GM23338 (cell line): ENCODE measurements around the gene FOXP2. TPM values are rescaled to one million over a fixed set of nuclear protein-coding genes. Genes with fewer than 3 reads are reported as not detected.

Experiments used
- ATAC-seq: fragments of 200-7000 bp; cut with Tn5 transposase; 3 replicates; pipeline ENCODE4 v1.9.1; 2020
- DNase-seq: peaks from one replicate; pipeline ENCODE4 v3.0.0-alpha.2; 2015; ENCODE audit warnings: low spot score
- H2AFZ ChIP-seq: fragments of 200-600 bp; sonication (generic); 2 replicates; pipeline ENCODE4 v1.8.0; 2016; ENCODE audit warnings: antibody characterized with exemption, mild to moderate bottlenecking, moderate library complexity
- H3F3A ChIP-seq: fragments of 200-600 bp; sonication (generic); replicated peaks from 2 replicates; pipeline ENCODE4 v1.8.0; 2017; ENCODE audit warnings: antibody characterized with exemption, mixed run types, low read depth
- H3K27ac ChIP-seq: fragments of 200-600 bp; sonication (generic); 2 replicates; pipeline ENCODE4 v1.6.1; 2016; ENCODE audit warnings: low read depth
- H3K27me3 ChIP-seq: fragments of 200-600 bp; sonication (generic); 2 replicates; pipeline ENCODE4 v1.8.0; 2016; ENCODE audit warnings: mild to moderate bottlenecking, mixed run types, moderate library complexity; ENCODE audit not compliant: insufficient read depth
- H3K36me3 ChIP-seq: fragments of 200-600 bp; sonication (generic); 2 replicates; pipeline ENCODE4 v1.8.0; 2016; ENCODE audit warnings: mild to moderate bottlenecking; ENCODE audit not compliant: insufficient read depth
- H3K4me1 ChIP-seq: fragments of 200-600 bp; sonication (generic); 2 replicates; pipeline ENCODE4 v1.8.0; 2016; ENCODE audit warnings: mild to moderate bottlenecking, moderate library complexity; ENCODE audit not compliant: insufficient read depth
- H3K4me2 ChIP-seq: fragments of 200-600 bp; sonication (generic); 2 replicates; pipeline ENCODE4 v1.7.1; 2017; ENCODE audit warnings: mixed run types
- H3K4me3 ChIP-seq: fragments of 200-600 bp; sonication (generic); 2 replicates; pipeline ENCODE4 v1.6.1; 2016; ENCODE audit warnings: mixed run types
- H3K79me2 ChIP-seq: fragments of 200-600 bp; sonication (generic); replicated peaks from 2 replicates; pipeline ENCODE4 v1.8.0; 2017; ENCODE audit warnings: mild to moderate bottlenecking; ENCODE audit not compliant: insufficient read depth
- H3K9me2 ChIP-seq: fragments of 200-600 bp; sonication (generic); 2 replicates; pipeline ENCODE4 v1.8.0; 2017; ENCODE audit not compliant: insufficient read depth
- H4K20me1 ChIP-seq: fragments of 200-600 bp; sonication (generic); replicated peaks from 2 replicates; pipeline ENCODE4 v1.8.0; 2017; ENCODE audit warnings: mild to moderate bottlenecking; ENCODE audit not compliant: insufficient read depth
- H3K27ac Mint-ChIP-seq: 2 replicates; pipeline ENCODE4 v1.8.0; 2020; ENCODE audit warnings: inconsistent platforms, mild to moderate bottlenecking, moderate library complexity, mixed read lengths
- H3K27me3 Mint-ChIP-seq: 3 replicates; pipeline ENCODE4 v1.8.0; 2022; ENCODE audit warnings: low read depth, mild to moderate bottlenecking, moderate library complexity, mixed read lengths, inconsistent platforms; ENCODE audit not compliant: insufficient read depth, poor library complexity
- H3K36me3 Mint-ChIP-seq: 3 replicates; pipeline ENCODE4 v1.8.0; 2021; ENCODE audit warnings: low read depth, mild to moderate bottlenecking, inconsistent platforms, moderate library complexity, mixed read lengths
- H3K4me1 Mint-ChIP-seq: 3 replicates; pipeline ENCODE4 v1.8.0; 2020; ENCODE audit warnings: mild to moderate bottlenecking, inconsistent platforms, mixed read lengths
- H3K4me3 Mint-ChIP-seq: 3 replicates; pipeline ENCODE4 v1.8.0; 2021; ENCODE audit warnings: moderate library complexity, mild to moderate bottlenecking, inconsistent platforms, mixed read lengths
- H3K9me3 Mint-ChIP-seq: 3 replicates; pipeline ENCODE4 v1.8.0; 2020; ENCODE audit warnings: moderate library complexity, mild to moderate bottlenecking, inconsistent platforms, mixed read lengths
- CREB1 ChIP-seq: fragments of 250-450 bp; sonication (Bioruptor Pico); IDR thresholded peaks from 2 replicates; pipeline ENCODE4 v1.5.0; 2020; ENCODE audit warnings: low read depth, mild to moderate bottlenecking, moderate library complexity
- CTCF ChIP-seq, 2 experiments: fragments of 200-600 bp in 1 of 2; sonication (generic) in 1 of 2; conservative IDR thresholded peaks; 2 replicates each; pipeline versions ENCODE4 v1.5.1 to v1.6.1; 2016 to 2017; ENCODE audit warnings: antibody characterized with exemption in 2 of 2, low read depth in 2 of 2, mild to moderate bottlenecking in 2 of 2, moderate library complexity in 1 of 2
- ETS1 ChIP-seq: IDR thresholded peaks from 2 replicates; pipeline ENCODE4 v1.6.1; 2016; ENCODE audit warnings: antibody characterized with exemption
- EZH2 ChIP-seq: fragments of 200-600 bp; sonication (generic); IDR thresholded peaks from one replicate; pipeline ENCODE4 v1.8.0; 2017; ENCODE audit warnings: antibody characterized with exemption, mild to moderate bottlenecking, low read depth; ENCODE audit not compliant: unreplicated experiment
- EZH2phosphoT487 ChIP-seq: fragments of 200-600 bp; sonication (generic); IDR thresholded peaks from one replicate; pipeline ENCODE4 v1.8.1; 2018; ENCODE audit warnings: antibody characterized with exemption; ENCODE audit not compliant: unreplicated experiment
- JUNB ChIP-seq: IDR thresholded peaks from one replicate; pipeline ENCODE4 v1.6.1; 2016; ENCODE audit warnings: antibody characterized with exemption; ENCODE audit not compliant: unreplicated experiment
- NANOG ChIP-seq: IDR thresholded peaks from 2 replicates; pipeline ENCODE4 v1.6.1; 2016; ENCODE audit warnings: antibody characterized with exemption, borderline replicate concordance
- POLR2AphosphoS5 ChIP-seq: IDR thresholded peaks from 2 replicates; pipeline ENCODE4 v1.6.1; 2016; ENCODE audit warnings: antibody characterized with exemption, low read depth
- REST ChIP-seq: IDR thresholded peaks from one replicate; pipeline ENCODE4 v1.6.1; 2018; ENCODE audit warnings: antibody characterized with exemption; ENCODE audit not compliant: unreplicated experiment
- STAT1 ChIP-seq: IDR thresholded peaks from one replicate; pipeline ENCODE4 v1.6.1; 2016; ENCODE audit warnings: antibody characterized with exemption; ENCODE audit not compliant: unreplicated experiment
- ZNF114 ChIP-seq: fragments of 250-450 bp; sonication (Bioruptor Pico); IDR thresholded peaks from 2 replicates; pipeline ENCODE4 v1.5.0; 2020; ENCODE audit warnings: mild to moderate bottlenecking, moderate library complexity
- ZNF331 ChIP-seq: fragments of 250-450 bp; sonication (Bioruptor Pico); IDR thresholded peaks from 2 replicates; pipeline ENCODE4 v1.5.0; 2020; ENCODE audit warnings: low read depth, mild to moderate bottlenecking, moderate library complexity
- polyA plus RNA-seq: library from polyadenylated mRNA; unstranded; fragments of >200 nt; fragmentation: Nextera tagmentation; extraction: Ambion mirVana; gene quantifications from 2 replicates; pipeline ENCODE4 v1.2.1, GENCODE V29; 2016
- total RNA-seq: library from RNA; depleted of rRNA; stranded (reverse); fragments of >200 nt; shearing (Covaris generic); gene quantifications from 2 replicates; pipeline ENCODE4 v1.2.3, GENCODE V29; 2014

The FOXP2 gene
- total and polyA plus RNA-seq, 2 experiments from 2014 or later: 0.03 to 0.24 TPM

- no peak overlapping the region for H3K4me3 Mint-ChIP-seq
- Histone ChIP-seq H3K4me2 (no peak overlapping the region), H3F3A (no peaks in the 10 kb centered on the region), H4K20me1 (no peaks in the 10 kb centered on the region), H2AFZ (0 out of 2 replicates have a peak overlapping the region, but pooled peaks have one; percentile 40), H3K36me3 (no peaks in the 10 kb centered on the region), H3K4me1 (0 out of 2 replicates have a peak, but pooled peaks cover 5% of the 10 kb centered on the region), H3K9me2 (no peaks in the 10 kb centered on the region), H3K4me3 (no peak overlapping the region), H3K27me3 (no peaks in the 10 kb centered on the region), H3K27ac (peak overlapping the region; percentile 30; the same call in 1 of the 2 replicates), H3K79me2 (no peaks in the 10 kb centered on the region)
- ATAC-seq: no peak
- no peak overlapping the region for H3K27ac Mint-ChIP-seq
- H3K9me3 Mint-ChIP-seq: no peaks in the 10 kb centered on the region
- DNase-seq: peak; percentile 40
- no peak for TF ChIP-seq REST
- peaks cover 14% of the 10 kb centered on the region for H3K4me1 Mint-ChIP-seq
- H3K27me3 Mint-ChIP-seq: peaks cover 2% of the 10 kb centered on the region
- H3K36me3 Mint-ChIP-seq: no peaks in the 10 kb centered on the region
Measured at GRCh38 chr7:114720725-114721124, 306.1 kb downstream of the FOXP2 start.

- Histone ChIP-seq H3K27ac (no peak overlapping the region), H3K27me3 (no peaks in the 10 kb centered on the region), H4K20me1 (no peaks in the 10 kb centered on the region), H2AFZ (no peak overlapping the region), H3K4me2 (no peak overlapping the region), H3K4me3 (no peak overlapping the region), H3K79me2 (no peaks in the 10 kb centered on the region), H3K36me3 (no peaks in the 10 kb centered on the region), H3K4me1 (0 out of 2 replicates have a peak, but pooled peaks cover 5% of the 10 kb centered on the region), H3F3A (no peaks in the 10 kb centered on the region), H3K9me2 (no peaks in the 10 kb centered on the region)
- DNase-seq (no peak), ATAC-seq (no peak)
- Mint-ChIP-seq H3K27ac (no peak overlapping the region), H3K9me3 (no peaks in the 10 kb centered on the region), H3K27me3 (no peaks in the 10 kb centered on the region), H3K36me3 (no peaks in the 10 kb centered on the region), H3K4me3 (no peak overlapping the region), H3K4me1 (peaks cover 6% of the 10 kb centered on the region; the same call in 1 of the 3 replicates)
- TF ChIP-seq ZNF331 (CRISPR knock-in tag) (no peak), EZH2 (no peak), EZH2phosphoT487 (no peak), CTCF (conservative IDR thresholded peaks at IDR 0.05; ENCODE audit: low read depth in 2 of 2) (no peak), ZNF114 (CRISPR knock-in tag) (no peak), STAT1 (no peak), POLR2AphosphoS5 (no peak), CREB1 (CRISPR knock-in tag) (no peak), JUNB (no peak), ETS1 (no peak), NANOG (no peak)
Measured at GRCh38 chr7:114722562-114722961, 307.9 kb downstream of the FOXP2 start.
